Measurements from ENCODE around the gene SIN3A. TPM values are rescaled to one million over a fixed set of nuclear protein-coding genes. Genes with fewer than 3 reads are reported as not detected.

Gene SIN3A
- total and polyA plus RNA-seq, 9 of the 15 experiments (the other 6 are each of a cell fraction or from before 2014, with no cell fraction given), result 11.1 to 70.3 (median 25.3) TPM

DNA sequence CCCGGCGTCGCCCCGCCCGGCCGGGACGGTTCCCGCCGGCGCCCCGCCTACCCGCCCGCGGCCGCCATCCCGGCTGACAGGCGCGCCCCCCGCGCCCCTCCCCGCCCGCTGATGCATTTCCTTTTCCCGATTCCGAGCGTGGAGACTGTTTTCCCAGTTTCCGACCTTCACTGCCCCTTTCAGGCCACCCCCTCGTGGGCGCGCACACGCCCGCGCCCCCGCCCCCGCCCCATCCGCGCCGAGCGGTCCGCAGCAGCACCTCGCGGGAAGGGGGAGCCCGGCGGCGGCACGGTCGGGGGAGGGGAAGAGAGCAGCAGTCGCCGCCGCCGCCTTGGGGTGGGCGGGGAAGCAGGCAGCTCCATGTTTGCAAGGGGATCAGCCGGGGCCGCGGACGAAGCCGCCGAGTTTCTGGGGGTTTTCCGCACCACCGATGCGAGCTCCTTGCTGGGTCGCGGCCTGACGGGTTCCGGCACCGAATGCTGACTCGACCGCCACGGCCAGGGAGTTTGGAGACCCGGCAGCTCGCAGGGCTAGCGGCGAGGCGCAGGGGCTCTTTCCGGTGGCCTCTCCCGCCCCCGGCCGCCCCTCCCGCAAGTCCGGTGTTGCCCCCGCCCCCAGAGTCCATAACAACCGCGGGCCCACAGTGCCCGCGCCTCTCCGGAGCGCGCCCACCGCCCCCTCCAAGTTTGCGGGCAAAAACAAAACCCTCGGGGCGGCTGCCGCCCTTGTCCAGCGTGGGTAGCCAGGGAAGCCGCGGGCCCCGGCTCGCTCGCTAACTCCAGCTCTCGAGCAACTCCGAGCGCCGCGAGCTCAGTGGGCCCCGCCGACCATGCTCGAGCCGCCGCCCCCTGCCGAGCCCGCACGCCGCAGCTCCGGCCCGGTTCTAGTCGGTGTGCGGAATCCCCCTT lies 3.2 kb upstream of the SIN3A start (continued):
- TF ChIP-seq RBFOX2 (IDR thresholded peaks at IDR 0.05; ENCODE audit: low read depth, low read length) (no peak), SETDB1 (IDR thresholded peaks at IDR 0.05; ENCODE audit: low read length) (no peak), ZNF253 (CRISPR knock-in tag; conservative IDR thresholded peaks at IDR 0.05) (no peak), ZNF507 (tag; conservative IDR thresholded peaks at IDR 0.05) (no peak), GATAD2A (IDR thresholded peaks at IDR 0.05) (no peak), SMC3 (conservative IDR thresholded peaks at IDR 0.05; ENCODE audit: insufficient read depth, low read depth, low read length) (no peak), ZNF282 (CRISPR knock-in tag; IDR thresholded peaks at IDR 0.05) (no peak), ETV5 (CRISPR knock-in tag; IDR thresholded peaks at IDR 0.05; ENCODE audit: low read depth) (peak; percentile 63; the same call in 1 of the 2 replicates), HNRNPUL1 (IDR thresholded peaks at IDR 0.05; ENCODE audit: low read length) (no peak), ZNF354B (CRISPR knock-in tag; IDR thresholded peaks at IDR 0.05) (no peak), HMG20B (CRISPR knock-in tag; IDR thresholded peaks at IDR 0.05) (no peak), CHCHD3 (CRISPR knock-in tag; IDR thresholded peaks at IDR 0.05) (no peak), ERF (CRISPR knock-in tag; IDR thresholded peaks at IDR 0.05) (no peak), MYBL2 (IDR thresholded peaks at IDR 0.05; ENCODE audit: low read depth) (no peak), MYBL2 (CRISPR knock-in tag; IDR thresholded peaks at IDR 0.05; ENCODE audit: borderline replicate concordance) (no peak), ARID2 (IDR thresholded peaks at IDR 0.05) (no peak), SMAD1 (IDR thresholded peaks at IDR 0.05; ENCODE audit: low read depth, low read length, partially characterized antibody) (no peak), SMAD2 (IDR thresholded peaks at IDR 0.05; ENCODE audit: low read depth, low read length) (no peak), RBM39 (optimal IDR thresholded peaks at IDR 0.05; ENCODE audit: low read depth, low read length) (no peak), BRD9 (IDR thresholded peaks at IDR 0.05; ENCODE audit: low read depth, partially characterized antibody) (no peak), HDGF (IDR thresholded peaks at IDR 0.05) (no peak), ZNF780A (CRISPR knock-in tag; IDR thresholded peaks at IDR 0.05) (no peak)
- TF ChIP-seq, protein P1, sequence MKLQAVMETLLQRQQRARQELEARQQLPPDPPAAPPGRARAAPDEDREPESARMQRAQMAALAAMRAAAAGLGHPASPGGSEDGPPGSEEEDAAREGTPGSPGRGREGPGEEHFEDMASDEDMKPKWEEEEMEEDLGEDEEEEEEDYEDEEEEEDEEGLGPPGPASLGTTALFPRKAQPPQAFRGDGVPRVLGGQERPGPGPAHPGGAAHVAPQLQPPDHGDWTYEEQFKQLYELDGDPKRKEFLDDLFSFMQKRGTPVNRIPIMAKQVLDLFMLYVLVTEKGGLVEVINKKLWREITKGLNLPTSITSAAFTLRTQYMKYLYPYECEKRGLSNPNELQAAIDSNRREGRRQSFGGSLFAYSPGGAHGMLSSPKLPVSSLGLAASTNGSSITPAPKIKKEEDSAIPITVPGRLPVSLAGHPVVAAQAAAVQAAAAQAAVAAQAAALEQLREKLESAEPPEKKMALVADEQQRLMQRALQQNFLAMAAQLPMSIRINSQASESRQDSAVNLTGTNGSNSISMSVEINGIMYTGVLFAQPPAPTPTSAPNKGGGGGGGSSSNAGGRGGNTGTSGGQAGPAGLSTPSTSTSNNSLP (IDR thresholded peaks at IDR 0.05; ENCODE audit: borderline replicate concordance, low read depth, low read length), result no peak
- TF ChIP-seq, protein P2, sequence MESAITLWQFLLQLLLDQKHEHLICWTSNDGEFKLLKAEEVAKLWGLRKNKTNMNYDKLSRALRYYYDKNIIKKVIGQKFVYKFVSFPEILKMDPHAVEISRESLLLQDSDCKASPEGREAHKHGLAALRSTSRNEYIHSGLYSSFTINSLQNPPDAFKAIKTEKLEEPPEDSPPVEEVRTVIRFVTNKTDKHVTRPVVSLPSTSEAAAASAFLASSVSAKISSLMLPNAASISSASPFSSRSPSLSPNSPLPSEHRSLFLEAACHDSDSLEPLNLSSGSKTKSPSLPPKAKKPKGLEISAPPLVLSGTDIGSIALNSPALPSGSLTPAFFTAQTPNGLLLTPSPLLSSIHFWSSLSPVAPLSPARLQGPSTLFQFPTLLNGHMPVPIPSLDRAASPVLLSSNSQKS (CRISPR knock-in tag; IDR thresholded peaks at IDR 0.05), result no peak
- TF ChIP-seq, protein P3, sequence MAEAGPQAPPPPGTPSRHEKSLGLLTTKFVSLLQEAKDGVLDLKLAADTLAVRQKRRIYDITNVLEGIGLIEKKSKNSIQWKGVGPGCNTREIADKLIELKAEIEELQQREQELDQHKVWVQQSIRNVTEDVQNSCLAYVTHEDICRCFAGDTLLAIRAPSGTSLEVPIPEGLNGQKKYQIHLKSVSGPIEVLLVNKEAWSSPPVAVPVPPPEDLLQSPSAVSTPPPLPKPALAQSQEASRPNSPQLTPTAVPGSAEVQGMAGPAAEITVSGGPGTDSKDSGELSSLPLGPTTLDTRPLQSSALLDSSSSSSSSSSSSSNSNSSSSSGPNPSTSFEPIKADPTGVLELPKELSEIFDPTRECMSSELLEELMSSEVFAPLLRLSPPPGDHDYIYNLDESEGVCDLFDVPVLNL (CRISPR knock-in tag; IDR thresholded peaks at IDR 0.05; ENCODE audit: low read depth), result no peak
- TF ChIP-seq, protein P4, sequence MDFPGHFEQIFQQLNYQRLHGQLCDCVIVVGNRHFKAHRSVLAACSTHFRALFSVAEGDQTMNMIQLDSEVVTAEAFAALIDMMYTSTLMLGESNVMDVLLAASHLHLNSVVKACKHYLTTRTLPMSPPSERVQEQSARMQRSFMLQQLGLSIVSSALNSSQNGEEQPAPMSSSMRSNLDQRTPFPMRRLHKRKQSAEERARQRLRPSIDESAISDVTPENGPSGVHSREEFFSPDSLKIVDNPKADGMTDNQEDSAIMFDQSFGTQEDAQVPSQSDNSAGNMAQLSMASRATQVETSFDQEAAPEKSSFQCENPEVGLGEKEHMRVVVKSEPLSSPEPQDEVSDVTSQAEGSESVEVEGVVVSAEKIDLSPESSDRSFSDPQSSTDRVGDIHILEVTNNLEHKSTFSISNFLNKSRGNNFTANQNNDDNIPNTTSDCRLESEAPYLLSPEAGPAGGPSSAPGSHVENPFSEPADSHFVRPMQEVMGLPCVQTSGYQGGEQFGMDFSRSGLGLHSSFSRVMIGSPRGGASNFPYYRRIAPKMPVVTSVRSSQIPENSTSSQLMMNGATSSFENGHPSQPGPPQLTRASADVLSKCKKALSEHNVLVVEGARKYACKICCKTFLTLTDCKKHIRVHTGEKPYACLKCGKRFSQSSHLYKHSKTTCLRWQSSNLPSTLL (IDR thresholded peaks at IDR 0.05), result no peak

Data from K562 (cell line).